HG03103 (cell line): ENCODE results near the gene HTRA3.

Experiments used
- ATAC-seq: cut with Tn5 transposase; IDR thresholded peaks from one replicate; pipeline ENCODE4 v1.9.1; 2021; ENCODE audit warnings: low read depth; ENCODE audit not compliant: unreplicated experiment

Gene HTRA3

DNA sequence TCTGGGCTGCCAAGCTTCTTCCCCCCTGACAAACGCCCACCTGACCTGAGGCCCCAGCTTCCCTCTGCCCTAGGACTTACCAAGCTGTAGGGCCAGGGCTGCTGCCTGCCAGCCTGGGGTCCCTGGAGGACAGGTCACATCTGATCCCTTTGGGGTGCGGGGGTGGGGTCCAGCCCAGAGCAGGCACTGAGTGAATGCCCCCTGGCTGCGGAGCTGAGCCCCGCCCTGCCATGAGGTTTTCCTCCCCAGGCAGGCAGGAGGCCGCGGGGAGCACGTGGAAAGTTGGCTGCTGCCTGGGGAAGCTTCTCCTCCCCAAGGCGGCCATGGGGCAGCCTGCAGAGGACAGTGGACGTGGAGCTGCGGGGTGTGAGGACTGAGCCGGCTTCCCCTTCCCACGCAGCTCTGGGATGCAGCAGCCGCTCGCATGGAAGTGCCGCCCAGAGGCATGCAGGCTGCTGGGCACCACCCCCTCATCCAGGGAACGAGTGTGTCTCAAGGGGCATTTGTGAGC, 37.0 kb downstream of the HTRA3 start:
- no peak for ATAC-seq

DNA sequence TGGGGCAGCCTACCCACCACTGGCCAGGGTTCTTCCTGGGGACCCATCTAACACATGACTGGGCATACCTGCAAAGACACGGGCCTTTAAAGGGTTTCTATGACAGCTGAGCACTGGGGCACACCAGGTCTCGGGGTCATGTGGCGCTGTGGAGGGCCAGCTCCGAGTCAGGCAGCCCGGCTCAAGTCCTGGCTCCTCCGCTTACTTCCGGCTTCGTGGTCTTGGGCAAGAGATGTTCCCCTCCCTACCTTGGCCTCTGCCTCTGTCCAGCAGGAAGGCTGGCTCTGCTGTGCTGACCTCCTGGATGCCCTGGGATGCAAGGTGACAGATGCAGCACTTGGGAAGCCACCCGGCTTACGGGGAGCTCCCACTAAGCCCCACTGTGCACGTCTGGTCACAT, 37.6 kb downstream of the HTRA3 start:
- no peak for ATAC-seq

DNA sequence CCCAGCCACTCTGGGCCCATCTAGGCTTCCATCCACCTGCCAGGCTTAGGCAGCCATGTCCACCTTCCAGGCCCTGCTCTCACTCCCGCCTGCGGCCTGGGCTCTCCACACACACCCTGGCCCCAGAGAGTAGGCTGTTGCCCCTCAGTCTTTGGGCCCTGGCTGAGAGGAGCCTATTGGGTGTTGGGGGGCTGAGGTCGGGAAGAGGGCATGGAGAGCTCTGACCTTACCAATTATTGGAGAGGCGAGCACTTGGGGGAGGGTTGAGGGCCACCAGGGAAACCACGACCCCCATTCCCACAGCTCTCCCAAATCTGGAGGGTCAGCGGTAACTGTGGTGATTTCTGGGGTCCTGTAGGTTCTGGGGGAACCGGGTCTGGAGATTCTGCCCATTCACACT, 38.2 kb downstream of the HTRA3 start:
- ATAC-seq, result no peak

GRCh38 chr4:8308144-8308543, 38.6 kb downstream of the HTRA3 start:
- ATAC-seq, result no peak

GRCh38 chr4:8308856-8309771, 39.6 kb downstream of the HTRA3 start:
- no peak for ATAC-seq

- ATAC-seq, result no peak
These were observed 40.8 kb downstream of the HTRA3 start for GRCh38 chr4:8310306-8310705.

GRCh38 chr4:8311101-8312068, 41.8 kb downstream of the HTRA3 start:
- no peak for ATAC-seq

- no peak for ATAC-seq
These were observed 42.5 kb downstream of the HTRA3 start for GRCh38 chr4:8312069-8312445.

DNA sequence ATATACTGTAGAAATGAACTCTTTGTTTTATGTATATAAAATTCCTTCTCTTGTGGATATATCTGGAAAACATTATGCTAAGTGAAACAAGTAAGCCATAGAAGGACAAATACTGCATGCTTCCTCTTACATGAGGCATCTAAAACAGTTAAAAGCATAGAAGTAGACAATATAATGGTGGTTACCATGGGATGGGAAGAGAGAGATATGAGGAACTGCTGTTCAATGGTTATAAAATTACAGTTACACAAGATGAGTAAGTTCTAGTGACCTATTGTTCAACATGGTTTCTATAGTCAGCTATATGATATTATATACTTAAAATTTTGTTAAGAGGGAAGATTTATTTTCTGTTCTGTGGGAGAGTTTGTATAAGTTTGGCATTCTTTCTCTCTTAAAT, 43.4 kb downstream of the HTRA3 start:
- ATAC-seq, result no peak

- no peak for ATAC-seq
These were observed 45.2 kb downstream of the HTRA3 start for GRCh38 chr4:8314691-8315255.

GRCh38 chr4:8315435-8316250, 46.1 kb downstream of the HTRA3 start:
- ATAC-seq, result no peak

DNA sequence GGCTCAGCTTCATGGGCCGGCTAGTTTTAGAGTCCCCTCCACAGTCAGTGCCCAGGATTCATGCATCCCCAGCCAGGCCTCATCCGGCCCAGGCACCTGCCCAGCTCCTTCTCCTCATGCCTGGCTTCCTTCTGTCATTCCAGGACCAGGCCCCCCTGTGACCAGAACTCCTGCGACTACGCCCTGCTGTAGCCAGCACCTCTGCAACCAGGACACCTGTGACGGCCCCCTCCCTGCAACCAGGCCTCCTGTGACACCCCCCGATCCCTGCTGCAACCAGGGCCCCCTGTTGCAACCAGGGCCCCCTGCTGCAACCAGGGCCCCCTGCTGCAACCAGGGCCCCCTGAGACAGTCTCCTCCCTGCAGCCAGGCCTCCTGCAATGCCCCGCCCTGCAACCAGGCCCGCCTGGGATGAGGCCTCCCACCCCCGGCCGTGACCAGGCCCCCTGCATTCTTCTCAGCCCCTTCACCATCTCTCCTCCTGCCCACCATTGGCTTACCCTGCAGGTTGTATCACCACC, 46.8 kb downstream of the HTRA3 start:
- ATAC-seq, result no peak

DNA sequence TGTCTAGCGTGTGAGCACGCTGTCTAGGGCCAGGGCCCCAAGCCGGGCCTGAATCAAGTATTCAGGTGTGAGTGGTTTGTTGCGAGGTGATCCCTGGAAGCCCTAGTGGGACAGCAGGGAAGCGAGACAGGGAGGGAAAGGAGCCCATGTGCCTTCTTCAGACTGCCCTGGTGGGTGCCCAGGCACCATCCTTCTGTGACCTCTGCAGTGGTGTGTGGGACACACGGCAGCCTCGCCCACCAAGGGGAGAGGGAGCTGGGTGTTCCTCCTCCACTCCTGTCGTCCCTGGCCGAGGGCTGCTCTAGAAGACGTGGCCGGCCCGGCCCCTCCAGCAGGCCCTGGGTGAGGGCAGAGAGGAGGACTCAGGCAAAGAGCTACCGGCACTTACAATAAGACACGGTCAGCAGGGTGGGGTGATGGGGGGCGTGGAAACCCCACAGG, 47.4 kb downstream of the HTRA3 start:
- ATAC-seq, result no peak

DNA sequence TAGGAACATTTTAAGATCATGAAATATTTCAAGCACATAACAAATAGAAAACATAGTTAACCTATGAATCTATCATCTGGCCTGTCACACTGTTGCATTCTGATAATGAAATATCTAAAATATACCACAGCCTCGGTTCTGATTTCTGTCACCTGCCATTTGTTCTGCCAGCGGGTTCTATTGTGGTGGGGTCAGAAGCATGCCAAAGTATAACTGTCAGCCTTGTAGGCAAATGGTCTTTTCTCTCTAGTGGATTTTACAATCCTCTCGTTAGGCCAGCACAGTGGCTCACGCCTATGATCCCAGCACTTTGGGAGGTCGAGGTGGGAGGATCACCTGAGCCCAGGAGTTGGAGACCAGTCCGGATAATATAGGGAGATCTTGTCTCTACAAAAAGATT, 47.9 kb downstream of the HTRA3 start:
- no peak for ATAC-seq

DNA sequence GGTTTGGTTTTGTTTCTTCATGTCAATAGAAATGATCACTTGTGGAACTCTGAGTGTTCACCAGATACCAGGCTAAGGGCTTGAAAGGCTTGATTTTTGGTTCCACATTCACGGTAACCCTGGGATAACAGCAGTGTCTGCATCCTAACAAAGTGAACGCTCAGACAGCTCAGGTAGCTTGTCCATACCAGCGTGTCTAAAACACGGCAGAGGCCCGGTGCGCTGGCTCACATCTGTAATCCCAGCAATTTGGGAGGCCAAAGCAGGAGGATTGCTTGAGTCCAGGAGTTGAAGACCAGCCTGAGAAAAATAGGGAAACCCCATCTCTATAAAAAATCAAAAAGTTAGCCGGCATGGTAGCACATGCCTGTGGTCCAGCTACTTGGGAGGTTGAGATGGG, 49.0 kb downstream of the HTRA3 start:
- no peak for ATAC-seq

GRCh38 chr4:8319061-8319460, 49.5 kb downstream of the HTRA3 start:
- ATAC-seq, result no peak

GRCh38 chr4:8319731-8320385, 50.3 kb downstream of the HTRA3 start:
- ATAC-seq, result no peak

GRCh38 chr4:8320386-8320750, 50.8 kb downstream of the HTRA3 start:
- ATAC-seq, result no peak

GRCh38 chr4:8321220-8321619, 51.7 kb downstream of the HTRA3 start:
- ATAC-seq, result no peak
